ENCODE data around the gene DHX35.

GRCh38 chr20:39049148-39049547, 87.0 kb downstream of the DHX35 start:
- TF ChIP-seq MAX (IDR thresholded peaks at IDR 0.05; ENCODE audit: low read depth, low read length) (no peak), CTCF (IDR thresholded peaks at IDR 0.05; ENCODE audit: low read depth, low read length) (no peak)

All from NB4 (cell line).